Peyer's patch (tissue), 4 donors: Measurements from ENCODE around the gene TCEA2. TPM values are rescaled to one million over a fixed set of nuclear protein-coding genes. Genes with fewer than 3 reads are reported as not detected.
A peak's percentile ranks its signal among the peaks of the same experiment; 100 is the strongest.

Experiments used
- DNase-seq, 3 donors: peaks; one replicate each; pipeline ENCODE4 v3.0.0-alpha.2; 2017 to 2019
- H3K27ac ChIP-seq, 4 donors: fragments of 200-600 bp; sonication (generic); one replicate each; pipeline ENCODE4 v1.5.1; 2016 to 2019
- H3K27me3 ChIP-seq, 2 donors: fragments of 200-600 bp; sonication (generic); one replicate each; pipeline ENCODE4 v1.5.1; 2019
- H3K36me3 ChIP-seq, 3 donors: fragments of 200-600 bp; sonication (generic); one replicate each; pipeline ENCODE4 v1.5.1; 2016 to 2019
- H3K4me1 ChIP-seq, 4 donors: fragments of 200-600 bp; sonication (generic); one replicate each; pipeline ENCODE4 v1.5.1; 2016 to 2019
- H3K4me3 ChIP-seq, 4 donors: fragments of 200-600 bp; sonication (generic); 1 replicate in 3 of 4; 2 replicates in 1 of 4; pipeline ENCODE4 v1.5.1; 2016 to 2019; ENCODE audit warnings: mild to moderate bottlenecking in 1 of 4
- H3K9me3 ChIP-seq, 4 donors: fragments of 200-600 bp; sonication (generic); one replicate each; pipeline ENCODE4 v1.5.1; 2016 to 2019; ENCODE audit warnings: mild to moderate bottlenecking in 1 of 4
- CTCF ChIP-seq, 6 experiments: fragments of 450-650 bp in 4 of 6; fragments of 200-600 bp in 2 of 6; sonication (generic) in 1 of 6; IDR thresholded peaks; one replicate each; pipeline ENCODE4 v1.5.1; 2017 to 2019; ENCODE audit warnings: antibody characterized with exemption in 6 of 6, mild to moderate bottlenecking in 3 of 6, moderate library complexity in 1 of 6
- POLR2A ChIP-seq, 2 donors: fragments of 450-650 bp; IDR thresholded peaks; one replicate each; pipeline ENCODE4 v1.5.1; 2017; ENCODE audit warnings: antibody characterized with exemption in 2 of 2, mild to moderate bottlenecking in 2 of 2, moderate library complexity in 2 of 2
- total RNA-seq, 4 donors: library from RNA; depleted of rRNA; stranded (reverse); fragments of >200 nt; gene quantifications; one replicate each; pipeline ENCODE4 v1.1.0, GENCODE V29; 2016

Gene TCEA2
- total RNA-seq, 4 donors from 2014 or later = 4.7 to 19.8 (median 8.3) TPM

GRCh38 chr20:64111841-64112641, 49.0 kb downstream of the TCEA2 start:
- no peaks in the 10 kb centered on the region for H3K4me1 ChIP-seq
- H3K27me3 ChIP-seq = no peaks in the 10 kb centered on the region
- no peaks in the 10 kb centered on the region for H3K36me3 ChIP-seq
- no peaks in the 10 kb centered on the region for H3K9me3 ChIP-seq
- no peak overlapping the region for H3K4me3 ChIP-seq
- H3K27ac ChIP-seq = no peak overlapping the region
- TF ChIP-seq CTCF (IDR thresholded peaks at IDR 0.05) = no peak
- TF ChIP-seq POLR2A (IDR thresholded peaks at IDR 0.05) = no peak
- peak; percentile 11 to 34 (median 26) for DNase-seq

GRCh38 chr20:64112691-64113443, 49.9 kb downstream of the TCEA2 start:
- no peaks in the 10 kb centered on the region for H3K36me3 ChIP-seq
- no peaks in the 10 kb centered on the region for H3K27me3 ChIP-seq
- no peaks in the 10 kb centered on the region for H3K9me3 ChIP-seq
- no peak overlapping the region for H3K4me3 ChIP-seq
- no peaks in the 10 kb centered on the region for H3K4me1 ChIP-seq
- DNase-seq = peak; percentile 9 to 39 (median 32)
- TF ChIP-seq CTCF (IDR thresholded peaks at IDR 0.05) = no peak
- no peak for TF ChIP-seq POLR2A (IDR thresholded peaks at IDR 0.05)
- H3K27ac ChIP-seq = no peak overlapping the region

DNA sequence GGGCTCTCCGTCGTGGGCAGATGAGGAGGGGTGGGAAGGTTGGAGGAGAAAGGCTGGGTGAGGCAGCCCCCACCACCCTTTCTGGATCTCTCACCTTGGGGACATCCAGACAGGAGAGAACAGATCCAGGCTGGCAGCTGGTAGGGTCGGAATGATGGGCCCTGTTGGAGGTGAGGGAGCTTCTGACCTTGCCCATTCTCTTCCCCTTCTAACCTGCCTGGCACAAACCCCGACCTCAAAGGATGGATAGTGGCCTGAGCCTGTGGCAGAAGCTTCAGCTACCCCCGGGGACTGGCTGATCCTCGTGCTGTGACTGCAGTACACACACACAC, 50.4 kb downstream of the TCEA2 start:
- no peaks in the 10 kb centered on the region for H3K9me3 ChIP-seq
- TF ChIP-seq CTCF (IDR thresholded peaks at IDR 0.05) (no peak), POLR2A (IDR thresholded peaks at IDR 0.05) (no peak)

DNA sequence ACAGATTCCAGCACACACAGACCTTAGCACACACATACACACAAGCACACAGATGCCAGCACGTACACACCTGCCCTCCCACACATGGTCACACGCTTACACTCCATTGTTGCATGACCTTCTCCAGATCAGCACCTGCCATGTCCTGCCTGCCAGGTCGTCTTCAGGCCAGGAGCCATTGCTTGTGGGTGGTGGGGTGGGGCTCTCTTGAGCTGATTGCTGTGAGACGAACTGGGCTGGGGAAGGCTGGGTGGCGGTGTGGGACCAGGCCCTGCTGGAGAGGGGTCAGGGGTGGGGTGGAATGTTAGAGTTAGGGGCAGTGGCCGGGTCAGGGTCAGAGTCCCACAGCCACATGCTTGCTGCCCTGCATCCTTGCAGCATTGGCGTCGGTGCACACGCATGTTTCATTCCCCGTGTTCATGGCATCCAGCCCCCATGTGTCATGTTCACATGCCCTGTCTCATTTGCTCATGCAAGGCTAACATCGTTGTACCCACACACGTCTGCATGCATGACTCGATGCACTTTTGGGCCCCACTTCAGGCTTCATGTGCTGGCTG, 50.9 kb downstream of the TCEA2 start:
- no peaks in the 10 kb centered on the region for H3K4me1 ChIP-seq
- H3K36me3 ChIP-seq = no peaks in the 10 kb centered on the region
- DNase-seq = peak; percentile 13 to 35 (median 30)
- TF ChIP-seq POLR2A (IDR thresholded peaks at IDR 0.05) (no peak), CTCF (IDR thresholded peaks at IDR 0.05) (no peak)
- no peaks in the 10 kb centered on the region for H3K27me3 ChIP-seq
- H3K4me3 ChIP-seq = no peak overlapping the region
- no peaks in the 10 kb centered on the region for H3K9me3 ChIP-seq
- no peak overlapping the region for H3K27ac ChIP-seq

More for the DNA sequence above, 50.4 kb downstream of the TCEA2 start:
- Histone ChIP-seq H3K36me3 (no peaks in the 10 kb centered on the region), H3K27ac (no peak overlapping the region), H3K4me3 (no peak overlapping the region), H3K4me1 (no peaks in the 10 kb centered on the region), H3K27me3 (no peaks in the 10 kb centered on the region)
- DNase-seq = peak in 2 of 3 donors; percentile 24

DNA sequence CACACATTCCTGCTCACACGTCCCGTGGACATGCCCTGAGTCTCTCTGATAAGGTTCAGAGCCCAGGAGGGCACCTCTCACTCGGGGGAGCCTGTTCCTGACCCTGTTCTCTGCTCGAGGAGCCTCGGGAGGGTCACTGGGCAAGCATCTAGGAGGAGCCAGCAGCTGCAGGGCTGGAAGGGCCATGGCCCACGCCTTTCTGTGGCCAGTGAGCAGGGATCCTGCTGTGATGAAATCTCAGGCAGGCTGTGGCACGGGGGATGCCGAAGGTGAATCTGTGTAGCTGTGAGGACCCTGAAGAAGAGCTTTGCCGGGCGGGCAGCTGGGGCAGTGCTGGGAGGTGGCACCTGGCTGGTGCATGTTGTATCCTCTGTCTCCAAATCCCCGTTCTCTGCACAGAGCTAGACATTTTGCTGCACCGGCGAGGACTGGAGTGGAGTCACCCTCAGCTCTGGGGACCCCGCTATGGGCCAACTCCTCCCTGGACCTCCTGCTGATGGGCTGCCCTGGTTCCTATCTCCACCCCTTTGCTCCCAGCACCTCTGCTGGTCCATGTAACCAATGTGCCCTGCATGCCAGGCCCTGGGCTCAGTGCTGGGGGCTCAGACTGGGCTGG, 51.5 kb downstream of the TCEA2 start:
- no peaks in the 10 kb centered on the region for H3K27me3 ChIP-seq
- H3K4me3 ChIP-seq = no peak overlapping the region
- DNase-seq = peak; percentile 14 to 41 (median 40)
- H3K9me3 ChIP-seq = no peaks in the 10 kb centered on the region
- H3K27ac ChIP-seq = no peak overlapping the region
- H3K36me3 ChIP-seq = no peaks in the 10 kb centered on the region
- TF ChIP-seq CTCF (IDR thresholded peaks at IDR 0.05) (no peak), POLR2A (IDR thresholded peaks at IDR 0.05) (no peak)
- no peaks in the 10 kb centered on the region for H3K4me1 ChIP-seq
